LNCAP (cell line): ENCODE data around the gene HOXA5.

Experiments
- TF ChIP-seq, protein P1 (sequence below): fragments of 450-650 bp; IDR thresholded peaks from 2 replicates; pipeline ENCODE4 v1.5.1; 2017; ENCODE audit warnings: mild to moderate bottlenecking

Gene HOXA5

DNA sequence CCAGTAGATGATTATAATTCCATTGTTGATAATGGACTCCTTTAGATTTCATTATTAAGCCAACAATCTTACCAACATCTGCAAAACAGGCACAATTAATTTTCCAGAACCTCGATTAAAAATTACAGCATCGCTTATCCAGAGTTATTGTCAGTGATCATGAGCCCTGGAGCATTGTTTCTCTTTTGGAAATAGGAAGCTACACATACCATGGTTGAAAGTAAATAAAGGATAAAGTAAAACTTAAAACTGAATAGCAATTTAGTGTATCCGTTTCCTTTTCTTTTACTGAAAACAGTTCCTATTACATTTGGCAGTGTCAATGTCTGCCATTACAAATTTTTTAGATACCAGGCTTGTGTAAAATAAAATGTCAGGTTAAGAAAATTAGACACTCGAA lies 31.1 kb downstream of the HOXA5 start:
- TF ChIP-seq, protein P1, sequence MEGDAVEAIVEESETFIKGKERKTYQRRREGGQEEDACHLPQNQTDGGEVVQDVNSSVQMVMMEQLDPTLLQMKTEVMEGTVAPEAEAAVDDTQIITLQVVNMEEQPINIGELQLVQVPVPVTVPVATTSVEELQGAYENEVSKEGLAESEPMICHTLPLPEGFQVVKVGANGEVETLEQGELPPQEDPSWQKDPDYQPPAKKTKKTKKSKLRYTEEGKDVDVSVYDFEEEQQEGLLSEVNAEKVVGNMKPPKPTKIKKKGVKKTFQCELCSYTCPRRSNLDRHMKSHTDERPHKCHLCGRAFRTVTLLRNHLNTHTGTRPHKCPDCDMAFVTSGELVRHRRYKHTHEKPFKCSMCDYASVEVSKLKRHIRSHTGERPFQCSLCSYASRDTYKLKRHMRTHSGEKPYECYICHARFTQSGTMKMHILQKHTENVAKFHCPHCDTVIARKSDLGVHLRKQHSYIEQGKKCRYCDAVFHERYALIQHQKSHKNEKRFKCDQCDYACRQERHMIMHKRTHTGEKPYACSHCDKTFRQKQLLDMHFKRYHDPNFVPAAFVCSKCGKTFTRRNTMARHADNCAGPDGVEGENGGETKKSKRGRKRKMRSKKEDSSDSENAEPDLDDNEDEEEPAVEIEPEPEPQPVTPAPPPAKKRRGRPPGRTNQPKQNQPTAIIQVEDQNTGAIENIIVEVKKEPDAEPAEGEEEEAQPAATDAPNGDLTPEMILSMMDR, result no peak

DNA sequence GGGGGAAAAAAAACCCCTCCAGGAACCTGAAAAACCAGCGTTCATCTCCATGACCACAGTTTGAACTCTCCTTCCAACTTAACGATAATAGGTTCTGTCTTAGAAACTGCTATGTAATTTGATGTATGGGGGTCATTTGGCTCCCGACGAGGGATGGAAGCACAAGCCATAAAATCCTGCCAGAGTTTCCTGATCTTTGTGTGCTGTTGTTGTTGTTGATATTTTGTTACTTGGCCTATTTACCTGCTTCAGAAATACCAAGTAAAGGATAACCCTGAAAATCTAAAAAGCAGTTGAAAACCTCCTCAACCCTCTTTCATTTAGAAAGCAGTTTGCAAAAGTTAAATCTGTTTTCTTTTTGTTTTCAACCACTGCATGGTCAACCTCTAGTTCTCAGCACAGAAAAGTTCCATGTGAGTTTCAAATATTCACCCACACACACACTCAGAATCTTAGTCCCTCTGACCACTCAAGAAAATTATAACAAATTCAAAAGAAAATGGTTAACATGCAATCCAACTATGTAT lies 31.7 kb downstream of the HOXA5 start:
- TF ChIP-seq, protein P1, result no peak

DNA sequence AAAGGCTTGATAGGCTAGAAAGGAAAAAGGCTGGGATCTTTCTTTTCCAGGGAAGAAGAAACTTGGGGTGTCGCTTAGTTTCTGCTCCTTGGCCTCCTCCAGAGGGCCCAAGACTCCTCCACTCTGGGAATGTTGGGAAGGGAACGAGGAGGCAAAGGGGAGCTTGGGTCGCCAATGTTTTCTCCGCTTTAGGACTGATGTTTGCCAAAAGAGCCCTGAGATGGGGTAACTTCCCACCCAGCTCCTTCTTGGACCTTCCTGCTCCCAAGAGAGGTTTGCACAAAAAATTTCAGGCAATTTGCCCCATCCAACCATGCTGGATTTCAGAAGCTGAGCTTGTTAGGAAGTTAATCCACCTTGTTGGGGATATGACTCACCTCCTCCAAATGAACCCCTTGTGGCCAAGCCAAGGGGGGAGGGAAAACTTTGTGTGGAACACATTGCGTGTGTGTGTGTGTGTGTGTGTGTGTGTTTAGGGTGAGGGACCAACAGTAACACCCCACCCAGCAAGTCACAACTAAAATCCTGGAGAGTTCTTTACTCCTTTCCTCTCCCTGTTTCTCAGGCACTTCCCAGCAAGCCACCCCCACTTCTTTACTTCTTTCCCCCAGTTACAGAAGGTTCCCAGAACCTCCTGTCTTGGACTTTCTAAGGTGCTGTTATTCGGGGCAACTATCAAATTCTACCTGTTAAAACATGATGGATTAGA lies 32.3 kb downstream of the HOXA5 start:
- TF ChIP-seq, protein P1, result no peak

DNA sequence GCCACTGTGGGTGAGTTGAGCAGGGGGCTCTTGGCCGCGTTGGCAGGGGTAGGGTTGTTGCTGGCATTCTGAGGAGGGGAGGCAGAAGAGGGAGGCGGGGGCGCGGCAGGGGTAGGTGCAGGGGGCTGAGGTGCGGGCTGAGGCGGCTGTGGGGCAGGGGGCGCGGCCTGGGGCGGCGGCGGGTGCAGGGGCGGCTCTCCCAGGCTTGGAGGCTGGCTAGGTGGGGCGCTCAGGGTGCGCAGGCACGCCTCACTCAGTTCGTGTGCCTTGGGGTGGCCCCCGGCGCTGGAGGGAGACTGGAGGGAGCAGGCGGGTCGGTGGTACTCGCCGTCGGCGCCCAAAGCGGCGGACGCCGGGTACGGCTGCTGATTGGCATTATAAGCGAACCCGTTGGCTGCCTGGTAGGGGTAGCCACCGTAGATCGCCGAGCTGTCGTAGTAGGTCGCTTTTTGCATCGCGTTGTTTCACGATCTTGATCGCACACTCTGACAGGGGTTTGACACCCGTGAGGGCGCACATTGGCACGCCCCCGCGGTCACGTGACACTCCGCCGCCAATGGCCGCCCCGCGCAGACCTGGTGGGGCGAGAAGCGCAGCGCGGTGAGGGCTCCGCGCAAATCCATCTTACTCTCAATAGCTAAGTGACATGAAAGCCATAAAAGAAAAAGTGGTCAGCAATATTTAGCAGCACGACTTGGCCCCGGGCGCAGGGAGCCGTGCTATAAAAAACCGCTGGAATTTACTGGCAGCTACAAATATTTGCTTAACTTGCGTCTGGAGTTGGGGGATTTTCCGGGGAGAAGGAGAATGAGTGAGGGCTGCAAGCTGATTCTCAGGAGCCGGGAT lies 33.1 kb downstream of the HOXA5 start:
- TF ChIP-seq, protein P1, result no peak

DNA sequence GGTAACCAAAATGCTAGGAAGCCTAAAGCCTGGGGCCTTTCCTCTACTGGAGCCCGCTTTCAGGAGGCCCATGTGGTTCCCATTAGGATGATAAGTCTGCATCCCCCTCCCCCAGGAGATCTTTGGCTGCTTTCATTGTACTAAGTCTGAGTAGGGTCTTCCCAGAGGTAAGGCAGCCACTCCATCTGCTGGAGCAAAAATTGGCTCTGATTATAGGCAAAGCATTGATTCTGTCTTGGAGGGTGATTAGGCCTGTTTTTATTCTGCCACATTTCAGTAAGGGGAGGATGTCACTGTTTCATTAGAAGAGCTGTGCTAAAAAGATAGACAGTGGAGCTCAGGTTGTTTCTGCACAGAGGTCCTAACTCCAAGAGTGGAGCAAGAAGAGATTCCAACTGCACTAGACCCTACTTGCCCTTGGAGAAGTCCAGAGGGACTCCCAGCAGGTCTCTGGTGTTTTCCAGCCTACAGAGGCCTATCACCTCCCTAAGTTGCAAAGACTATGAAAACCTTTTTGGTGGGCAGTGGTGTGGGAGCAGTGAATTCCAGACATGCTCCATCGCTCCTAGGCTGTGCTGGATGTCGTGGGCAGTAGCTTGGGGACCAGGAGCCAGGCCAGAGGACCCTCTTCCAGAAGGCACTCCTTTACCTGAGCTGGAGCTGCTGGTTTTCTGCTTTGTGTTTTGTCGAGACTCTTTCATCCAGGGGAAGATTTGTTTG lies 33.9 kb downstream of the HOXA5 start:
- TF ChIP-seq, protein P1, result no peak

DNA sequence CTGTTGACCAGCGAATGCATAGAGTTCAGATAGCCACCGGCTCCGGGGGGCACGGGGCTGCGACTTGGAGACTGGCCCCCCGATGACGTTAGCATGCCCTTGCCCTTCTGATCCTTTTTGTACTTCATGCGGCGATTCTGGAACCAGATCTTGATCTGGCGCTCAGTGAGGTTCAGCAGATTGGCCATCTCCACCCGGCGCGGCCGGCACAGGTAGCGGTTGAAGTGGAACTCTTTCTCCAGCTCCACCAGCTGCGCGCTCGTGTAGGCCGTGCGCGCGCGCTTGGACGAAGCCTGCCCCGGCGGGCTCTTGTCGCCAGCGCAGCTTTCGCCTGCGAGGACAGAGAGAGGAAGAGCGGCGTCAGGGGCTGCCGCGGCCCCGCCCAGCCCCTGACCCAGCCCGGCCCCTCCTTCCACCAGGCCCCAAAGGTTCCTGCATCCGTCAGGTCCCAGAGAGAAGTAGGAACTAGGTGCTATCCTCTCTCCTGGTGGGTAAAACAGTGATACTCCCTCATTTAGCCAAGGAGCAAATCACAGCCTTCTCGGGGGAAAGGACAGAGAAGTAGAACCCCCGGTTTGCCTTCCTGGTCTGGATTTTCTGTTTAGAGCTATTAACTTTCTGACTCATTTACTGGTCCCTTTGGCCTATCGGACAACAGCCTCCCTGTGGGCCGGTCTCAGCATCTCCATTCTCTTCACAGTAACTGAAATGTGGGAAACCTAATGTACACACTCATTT lies 34.9 kb downstream of the HOXA5 start:
- TF ChIP-seq, protein P1, result no peak
